Astrocyte (in vitro differentiated cells and primary cell): ENCODE results near the gene MYO3B. TPM values are rescaled to one million over a fixed set of nuclear protein-coding genes. Genes with fewer than 3 reads are reported as not detected.

Experiments used
- DNase-seq: peaks from one replicate; pipeline ENCODE4 v3.0.0-alpha.2; 2010; ENCODE audit warnings: low read depth
- FAIRE-seq: peaks from 2 replicates; lab custom pipeline; 2011; peaks lifted over from hg19 to GRCh38; lab: Jason Lieb, UNC
- H2AFZ ChIP-seq: 2 replicates; pipeline ENCODE4 v1.6.0; 2012; ENCODE audit warnings: low read depth, low read length, inconsistent platforms
- H3K27ac ChIP-seq: 2 replicates; pipeline ENCODE4 v1.5.1; 2011; ENCODE audit warnings: low read depth, low read length, inconsistent platforms
- H3K27me3 ChIP-seq: 2 replicates; pipeline ENCODE4 v1.6.0; 2011; ENCODE audit warnings: low read length, inconsistent platforms; ENCODE audit not compliant: insufficient read depth
- H3K36me3 ChIP-seq: 2 replicates; pipeline ENCODE4 v1.5.1; 2011; ENCODE audit warnings: low read length, inconsistent platforms; ENCODE audit not compliant: insufficient read depth
- H3K4me1 ChIP-seq: 2 replicates; pipeline ENCODE4 v1.5.1; 2011; ENCODE audit warnings: low read length, inconsistent platforms; ENCODE audit not compliant: insufficient read depth
- H3K4me2 ChIP-seq: 2 replicates; pipeline ENCODE4 v1.6.0; 2012; ENCODE audit warnings: low read length, inconsistent platforms
- H3K4me3 ChIP-seq: 2 replicates; pipeline ENCODE4 v1.5.1; 2011; ENCODE audit warnings: low read depth, mild to moderate bottlenecking, low read length, inconsistent platforms; ENCODE audit not compliant: insufficient read depth
- H3K79me2 ChIP-seq: 2 replicates; pipeline ENCODE4 v1.6.0; 2012; ENCODE audit warnings: mild to moderate bottlenecking, low read length, inconsistent platforms; ENCODE audit not compliant: insufficient read depth
- H3K9ac ChIP-seq: 2 replicates; pipeline ENCODE4 v1.6.0; 2012; ENCODE audit warnings: mild to moderate bottlenecking, low read length, inconsistent platforms
- H3K9me3 ChIP-seq: 2 replicates; pipeline ENCODE4 v1.5.1; 2012; ENCODE audit warnings: low read depth, mild to moderate bottlenecking, low read length, inconsistent platforms; ENCODE audit not compliant: insufficient read depth
- H4K20me1 ChIP-seq: 2 replicates; pipeline ENCODE4 v1.6.0; 2012; ENCODE audit warnings: low read length, inconsistent platforms; ENCODE audit not compliant: insufficient read depth
- H3K27ac Mint-ChIP-seq: one replicate; pipeline ENCODE4 v1.8.0; 2021; ENCODE audit warnings: mild to moderate bottlenecking, mixed read lengths; ENCODE audit not compliant: unreplicated experiment
- H3K27me3 Mint-ChIP-seq: one replicate; pipeline ENCODE4 v1.8.0; 2021; ENCODE audit warnings: low read depth, mixed read lengths; ENCODE audit not compliant: unreplicated experiment
- H3K36me3 Mint-ChIP-seq: one replicate; pipeline ENCODE4 v1.8.0; 2021; ENCODE audit warnings: low read depth, mixed read lengths; ENCODE audit not compliant: unreplicated experiment
- H3K4me1 Mint-ChIP-seq: one replicate; pipeline ENCODE4 v1.8.0; 2021; ENCODE audit warnings: low read depth, mixed read lengths; ENCODE audit not compliant: unreplicated experiment
- H3K4me3 Mint-ChIP-seq: one replicate; pipeline ENCODE4 v1.8.0; 2021; ENCODE audit warnings: mild to moderate bottlenecking, moderate library complexity, mixed read lengths; ENCODE audit not compliant: unreplicated experiment
- H3K9me3 Mint-ChIP-seq: one replicate; pipeline ENCODE4 v1.8.0; 2021; ENCODE audit warnings: mild to moderate bottlenecking, mixed read lengths; ENCODE audit not compliant: unreplicated experiment
- EZH2 ChIP-seq: IDR thresholded peaks from 2 replicates; pipeline ENCODE4 v1.6.1; 2012; ENCODE audit warnings: mild to moderate bottlenecking, low read length, inconsistent platforms; ENCODE audit not compliant: insufficient read depth
- total RNA-seq: library from RNA; stranded (reverse); gene quantifications from 2 replicates; pipeline ENCODE4 v1.2.1, GENCODE V29; 2021
- TF ChIP-seq, protein P1 (sequence below): IDR thresholded peaks from 2 replicates; pipeline ENCODE4 v1.5.1; 2011; ENCODE audit warnings: low read depth, mild to moderate bottlenecking, inconsistent platforms, low read length, moderate library complexity; ENCODE audit not compliant: insufficient read depth

Gene MYO3B
- total RNA-seq, 1 donor from 2014 or later, result not detected

DNA sequence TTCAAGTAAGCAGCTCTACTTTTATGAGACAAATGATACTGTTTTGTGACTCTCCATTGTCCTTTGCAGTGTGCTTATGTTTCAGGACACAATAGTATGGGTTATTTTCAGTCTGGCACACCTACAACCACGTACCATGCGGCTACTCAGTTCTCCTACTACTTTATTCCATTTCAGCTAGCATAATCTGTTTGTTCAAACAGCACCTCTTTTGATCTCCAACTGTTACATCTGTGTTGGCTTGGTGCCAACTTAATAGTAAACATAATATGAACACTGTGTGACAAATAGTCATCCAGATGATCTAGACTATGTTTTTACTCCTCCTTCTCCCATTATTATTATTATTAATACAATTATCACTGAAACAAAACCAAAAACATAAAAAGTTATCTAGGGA, 40.5 kb downstream of the MYO3B start:
- Mint-ChIP-seq H3K4me3 (no peak overlapping the region), H3K36me3 (no peaks in the 10 kb centered on the region), H3K4me1 (peaks cover 11% of the 10 kb centered on the region), H3K9me3 (no peaks in the 10 kb centered on the region), H3K27ac (no peak overlapping the region), H3K27me3 (peaks cover 1% of the 10 kb centered on the region)
- Histone ChIP-seq H2AFZ (no peak overlapping the region), H3K79me2 (no peaks in the 10 kb centered on the region), H3K4me3 (no peak overlapping the region), H4K20me1 (no peaks in the 10 kb centered on the region), H3K27ac (no peak overlapping the region), H3K4me2 (no peak overlapping the region), H3K27me3 (no peaks in the 10 kb centered on the region), H3K9ac (no peak overlapping the region), H3K9me3 (no peaks in the 10 kb centered on the region), H3K36me3 (no peaks in the 10 kb centered on the region), H3K4me1 (no peaks in the 10 kb centered on the region)
- no peak for TF ChIP-seq EZH2
- TF ChIP-seq, protein P1, sequence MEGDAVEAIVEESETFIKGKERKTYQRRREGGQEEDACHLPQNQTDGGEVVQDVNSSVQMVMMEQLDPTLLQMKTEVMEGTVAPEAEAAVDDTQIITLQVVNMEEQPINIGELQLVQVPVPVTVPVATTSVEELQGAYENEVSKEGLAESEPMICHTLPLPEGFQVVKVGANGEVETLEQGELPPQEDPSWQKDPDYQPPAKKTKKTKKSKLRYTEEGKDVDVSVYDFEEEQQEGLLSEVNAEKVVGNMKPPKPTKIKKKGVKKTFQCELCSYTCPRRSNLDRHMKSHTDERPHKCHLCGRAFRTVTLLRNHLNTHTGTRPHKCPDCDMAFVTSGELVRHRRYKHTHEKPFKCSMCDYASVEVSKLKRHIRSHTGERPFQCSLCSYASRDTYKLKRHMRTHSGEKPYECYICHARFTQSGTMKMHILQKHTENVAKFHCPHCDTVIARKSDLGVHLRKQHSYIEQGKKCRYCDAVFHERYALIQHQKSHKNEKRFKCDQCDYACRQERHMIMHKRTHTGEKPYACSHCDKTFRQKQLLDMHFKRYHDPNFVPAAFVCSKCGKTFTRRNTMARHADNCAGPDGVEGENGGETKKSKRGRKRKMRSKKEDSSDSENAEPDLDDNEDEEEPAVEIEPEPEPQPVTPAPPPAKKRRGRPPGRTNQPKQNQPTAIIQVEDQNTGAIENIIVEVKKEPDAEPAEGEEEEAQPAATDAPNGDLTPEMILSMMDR, result no peak
- DNase-seq (no peak), FAIRE-seq (no peak)

GRCh38 chr2:170218931-170219330, 41.0 kb downstream of the MYO3B start:
- no peak for FAIRE-seq
- Mint-ChIP-seq H3K27ac (no peak overlapping the region), H3K27me3 (peaks cover 1% of the 10 kb centered on the region), H3K4me3 (no peak overlapping the region), H3K9me3 (no peaks in the 10 kb centered on the region), H3K36me3 (no peaks in the 10 kb centered on the region), H3K4me1 (peaks cover 11% of the 10 kb centered on the region)
- no peaks in the 10 kb centered on the region for H3K27me3 ChIP-seq
- no peaks in the 10 kb centered on the region for H3K4me1 ChIP-seq
- no peaks in the 10 kb centered on the region for H3K36me3 ChIP-seq
- H3K27ac ChIP-seq, result no peak overlapping the region
- no peak overlapping the region for H3K9ac ChIP-seq
- H4K20me1 ChIP-seq, result no peaks in the 10 kb centered on the region
- no peak overlapping the region for H3K4me2 ChIP-seq
- H3K79me2 ChIP-seq, result no peaks in the 10 kb centered on the region
- H2AFZ ChIP-seq, result no peak overlapping the region
- no peaks in the 10 kb centered on the region for H3K9me3 ChIP-seq
- DNase-seq, result no peak
- no peak for TF ChIP-seq EZH2
- TF ChIP-seq, protein P1, result no peak
- no peak overlapping the region for H3K4me3 ChIP-seq

GRCh38 chr2:170221317-170222288, 43.7 kb downstream of the MYO3B start:
- H3K27ac ChIP-seq, result no peak overlapping the region
- no peak overlapping the region for H3K9ac ChIP-seq
- H3K27me3 ChIP-seq, result no peaks in the 10 kb centered on the region
- H3K4me1 ChIP-seq, result no peaks in the 10 kb centered on the region
- Mint-ChIP-seq H3K9me3 (no peaks in the 10 kb centered on the region), H3K27me3 (peaks cover 2% of the 10 kb centered on the region), H3K4me1 (peaks cover 11% of the 10 kb centered on the region), H3K4me3 (no peak overlapping the region), H3K36me3 (no peaks in the 10 kb centered on the region), H3K27ac (peak overlapping the region; percentile 92)
- FAIRE-seq (no peak), DNase-seq (peak; percentile 31)
- H3K4me3 ChIP-seq, result no peak overlapping the region
- H4K20me1 ChIP-seq, result no peaks in the 10 kb centered on the region
- peak overlapping the region; percentile 38 for H2AFZ ChIP-seq
- no peaks in the 10 kb centered on the region for H3K9me3 ChIP-seq
- TF ChIP-seq, protein P1, result no peak
- H3K36me3 ChIP-seq, result no peaks in the 10 kb centered on the region
- H3K4me2 ChIP-seq, result no peak overlapping the region
- H3K79me2 ChIP-seq, result no peaks in the 10 kb centered on the region
